Activated CD4-positive, alpha-beta T cell treated with anti-CD3 and anti-CD28 coated beads, Interleukin-2, amount 50 U/mL, for 1 hour (primary cell): ENCODE results near the gene KRT7.

ENCODE experiments used
- DNase-seq: peaks from one replicate; pipeline ENCODE4 v3.0.0-alpha.2; 2020

Gene KRT7

GRCh38 chr12:52200086-52200780 lies 32.8 kb upstream of the KRT7 start:
- DNase-seq: no peak

GRCh38 chr12:52200781-52201450 lies 32.1 kb upstream of the KRT7 start:
- no peak for DNase-seq

DNA sequence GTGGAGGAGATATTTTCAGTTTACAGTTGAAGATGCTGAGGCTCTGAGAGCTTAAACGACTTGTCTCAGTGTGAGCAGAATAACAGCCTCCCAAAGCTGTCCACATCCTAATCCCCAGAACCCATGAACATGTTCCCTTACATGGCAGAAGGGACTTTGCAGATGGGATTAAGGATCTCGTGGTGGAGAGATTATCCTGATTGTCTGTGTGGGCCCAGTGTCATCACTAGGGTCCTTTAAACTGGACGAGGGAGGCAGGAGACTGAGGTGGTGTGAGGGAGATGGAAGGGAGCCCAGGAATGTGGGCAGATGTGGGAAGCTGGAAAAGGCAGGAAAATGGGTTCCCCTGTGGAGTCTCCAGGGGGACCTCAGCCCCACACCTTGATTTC lies 31.6 kb upstream of the KRT7 start:
- DNase-seq: no peak

DNA sequence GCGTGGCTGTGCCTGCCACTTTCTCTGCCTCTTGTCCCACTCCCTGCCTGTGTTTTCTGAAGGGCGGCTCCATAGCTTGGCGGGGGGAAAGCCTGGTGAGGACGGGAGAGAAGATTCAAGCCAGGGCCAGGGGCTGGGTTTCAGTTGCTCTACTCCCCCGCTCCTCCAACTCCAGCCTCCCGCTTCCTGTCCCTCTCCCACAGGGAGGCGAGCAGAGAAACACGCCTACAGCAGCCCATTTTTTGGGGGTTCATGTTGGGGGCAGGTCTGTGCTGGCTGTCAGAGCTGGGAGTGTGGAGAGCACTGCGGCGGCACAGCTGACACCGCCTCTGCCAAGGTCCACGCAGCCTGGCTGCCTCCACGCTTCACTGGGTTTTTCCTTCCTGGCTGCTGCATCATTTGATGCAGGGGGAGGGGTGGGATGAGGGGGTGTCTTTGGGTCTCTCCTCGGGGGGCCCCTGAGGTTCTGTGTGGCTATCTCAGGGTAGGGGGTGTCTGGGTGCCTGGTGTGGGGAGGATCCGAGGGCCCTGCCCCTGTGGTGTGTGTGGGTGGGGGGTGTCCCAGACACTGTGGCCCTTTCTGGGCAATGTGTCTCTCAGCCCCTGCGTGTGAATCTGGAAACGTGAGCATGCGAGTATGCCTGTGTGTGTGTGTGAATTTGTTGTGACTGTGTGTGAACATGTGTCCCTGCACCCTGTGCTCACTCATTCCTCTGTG lies 30.5 kb upstream of the KRT7 start:
- DNase-seq: no peak

DNA sequence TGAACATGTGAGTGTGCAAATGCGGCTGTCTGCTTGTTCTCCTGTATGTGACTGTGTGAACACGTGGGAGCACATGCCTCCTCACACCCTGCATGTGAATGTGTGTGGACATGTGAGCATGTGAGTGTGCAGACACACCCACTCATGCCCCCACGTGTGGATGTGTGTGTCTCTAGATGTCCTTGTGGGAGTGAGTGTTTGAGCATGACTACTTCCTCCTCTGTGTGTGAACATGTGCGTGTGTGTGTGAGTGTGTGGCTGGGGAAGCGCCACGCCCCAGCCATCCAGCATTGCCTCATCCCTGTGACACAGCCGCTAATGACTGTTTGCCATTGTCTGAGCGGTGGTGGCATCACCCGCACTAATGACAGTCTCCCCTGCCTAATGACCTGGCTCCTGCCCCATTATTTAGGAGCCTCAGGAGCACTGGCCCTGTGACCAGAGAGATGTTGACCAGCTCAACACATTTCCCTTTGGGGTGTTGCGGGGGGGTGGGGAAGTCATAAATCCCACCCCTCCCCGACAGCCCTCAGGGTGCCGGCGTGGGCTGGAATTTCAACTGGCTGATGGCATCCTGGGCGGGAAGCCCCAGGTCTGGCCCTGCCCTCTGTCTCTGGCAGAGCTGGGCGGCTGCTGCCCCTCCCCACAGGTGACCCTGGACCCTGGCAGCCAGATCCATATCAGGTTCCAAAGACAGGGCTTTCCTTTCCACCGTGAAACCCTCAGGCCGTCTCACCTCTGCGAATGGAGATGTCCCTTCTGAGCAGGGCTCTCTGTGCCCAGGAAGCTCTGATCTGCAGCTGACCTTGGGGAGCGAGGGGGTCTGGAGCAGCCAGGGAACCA lies 29.7 kb upstream of the KRT7 start:
- no peak for DNase-seq

DNA sequence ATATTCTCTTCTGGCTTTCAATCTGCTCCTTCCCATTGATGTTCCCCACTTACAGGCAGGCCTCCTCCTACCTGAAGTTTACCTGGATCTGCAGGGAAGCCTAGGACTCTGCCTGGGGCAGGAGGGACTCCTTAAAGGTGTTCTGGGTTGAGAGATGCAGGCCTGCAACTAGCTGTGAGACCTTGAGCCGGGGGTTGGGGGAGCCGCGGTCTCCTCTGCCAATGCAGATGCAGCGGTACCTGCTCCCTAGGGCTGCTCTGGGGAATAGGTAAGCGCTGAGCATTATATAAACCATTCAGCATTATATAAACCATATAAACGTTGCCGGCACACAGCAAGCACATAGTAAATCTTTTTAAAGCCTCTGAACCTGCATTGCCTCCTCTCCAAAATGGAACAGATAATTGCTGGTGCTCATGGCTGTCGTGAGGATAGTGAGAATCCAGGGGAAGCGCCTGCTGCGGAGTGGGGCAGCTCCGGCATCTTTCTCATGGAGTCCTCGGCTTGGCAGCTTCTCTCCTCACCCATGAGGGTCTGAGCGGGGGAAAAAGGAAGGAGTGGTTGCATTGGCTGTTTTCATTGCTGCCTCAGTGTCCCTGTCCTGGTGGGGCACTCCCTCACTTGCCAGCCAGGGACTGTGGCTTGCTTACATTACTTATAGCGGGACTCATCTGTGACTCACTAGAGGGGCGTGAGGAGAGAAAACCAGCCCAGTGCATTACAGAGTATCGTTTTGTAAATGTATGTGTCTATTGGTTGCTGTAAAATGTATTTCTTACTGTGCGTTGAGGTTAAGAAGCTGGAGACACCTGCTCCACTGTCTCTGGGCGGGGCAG lies 28.7 kb upstream of the KRT7 start:
- DNase-seq: no peak

GRCh38 chr12:52204931-52205505 lies 28.0 kb upstream of the KRT7 start:
- no peak for DNase-seq

DNA sequence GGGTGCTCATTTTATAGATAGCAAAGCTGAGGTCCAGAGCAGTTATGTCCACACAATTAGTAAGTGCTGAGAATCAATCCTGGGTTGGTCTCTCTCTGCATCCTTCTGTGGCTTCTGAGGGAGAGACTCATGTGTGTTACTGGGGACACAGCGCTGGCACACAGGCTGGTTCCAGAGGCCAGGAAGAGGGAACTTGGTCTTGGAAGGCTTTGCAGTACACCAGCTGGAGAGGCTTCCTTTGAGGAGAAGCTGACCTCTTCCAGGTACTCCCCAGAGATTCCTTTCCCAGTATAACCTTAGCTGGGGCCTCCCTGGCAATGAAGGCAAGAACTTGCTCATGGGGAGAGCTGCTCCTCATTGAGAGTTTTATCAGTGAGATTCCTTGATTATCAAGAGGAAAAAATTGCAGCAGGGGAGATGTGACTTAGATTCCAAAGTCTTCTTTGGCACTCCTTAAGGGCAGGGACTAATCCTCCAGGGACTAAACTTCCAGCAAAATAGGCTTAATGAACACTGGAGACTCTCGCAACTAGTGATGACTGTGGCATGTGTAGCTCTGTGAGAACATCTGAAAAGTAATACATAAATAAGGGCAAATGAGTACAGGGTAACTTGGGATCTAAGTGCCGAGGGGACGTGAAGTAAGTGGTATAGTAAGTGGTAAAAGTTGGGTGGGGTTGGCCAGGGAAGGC lies 27.3 kb upstream of the KRT7 start:
- DNase-seq: no peak

DNA sequence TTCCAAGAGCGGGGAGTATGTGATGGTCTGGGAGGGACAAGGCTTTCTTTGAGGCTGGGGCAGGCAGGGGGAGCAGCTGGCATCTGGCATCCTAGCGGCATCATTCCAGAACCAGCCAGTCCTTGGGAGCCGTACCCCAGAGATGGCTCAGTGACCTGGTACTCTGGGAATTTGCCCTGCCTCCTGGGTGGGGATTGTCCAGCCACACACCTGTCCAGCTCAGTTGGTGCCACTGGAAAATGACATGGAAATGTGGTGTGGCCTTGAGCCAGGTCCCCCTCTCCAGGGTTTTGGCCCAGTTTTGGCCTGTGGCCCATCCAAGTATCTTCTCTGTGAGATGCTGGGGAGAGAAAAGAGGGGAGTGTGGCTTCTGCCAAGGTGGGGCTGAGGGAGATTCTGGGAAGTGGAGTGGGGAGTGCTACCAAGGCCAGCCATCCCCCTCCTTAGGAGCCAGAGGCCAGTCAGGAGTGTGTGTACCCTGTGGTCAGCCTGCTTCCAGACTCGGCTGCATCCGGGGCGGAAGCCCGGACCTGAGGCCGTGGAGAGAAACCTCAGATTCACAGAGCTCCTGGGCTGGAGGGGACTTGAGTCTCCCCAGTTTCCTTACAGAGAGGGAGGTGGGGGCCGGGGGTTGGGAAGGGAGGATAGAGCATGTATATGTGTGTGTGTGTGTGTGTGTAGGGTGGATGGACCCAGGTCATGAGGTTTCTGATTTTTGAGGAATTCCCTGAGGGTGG lies 26.6 kb upstream of the KRT7 start:
- DNase-seq: no peak

- no peak for DNase-seq
These were observed 25.9 kb upstream of the KRT7 start for GRCh38 chr12:52207106-52207505.

DNA sequence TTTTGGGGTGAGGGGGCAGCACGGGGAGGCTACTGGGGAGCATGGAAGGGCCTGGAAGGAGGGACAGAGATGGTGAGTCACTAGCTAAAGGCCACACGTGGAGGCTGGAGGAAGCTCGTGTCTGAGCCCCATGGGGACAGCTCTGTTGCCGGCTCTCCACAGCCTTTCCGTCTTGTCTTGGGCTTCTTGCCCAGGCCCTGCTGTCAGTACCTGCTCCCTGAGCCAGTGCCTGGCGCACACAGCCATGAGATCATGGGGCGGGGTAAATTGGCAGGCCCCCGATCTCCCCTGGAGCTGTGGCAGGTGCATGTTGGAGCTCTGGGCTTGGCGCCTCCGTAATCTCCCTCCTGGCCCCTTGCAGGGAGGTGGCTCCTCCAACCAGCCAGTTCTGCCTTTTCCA lies 25.1 kb upstream of the KRT7 start:
- no peak for DNase-seq

- DNase-seq: no peak
These were observed 24.4 kb upstream of the KRT7 start for GRCh38 chr12:52208424-52209165.

DNA sequence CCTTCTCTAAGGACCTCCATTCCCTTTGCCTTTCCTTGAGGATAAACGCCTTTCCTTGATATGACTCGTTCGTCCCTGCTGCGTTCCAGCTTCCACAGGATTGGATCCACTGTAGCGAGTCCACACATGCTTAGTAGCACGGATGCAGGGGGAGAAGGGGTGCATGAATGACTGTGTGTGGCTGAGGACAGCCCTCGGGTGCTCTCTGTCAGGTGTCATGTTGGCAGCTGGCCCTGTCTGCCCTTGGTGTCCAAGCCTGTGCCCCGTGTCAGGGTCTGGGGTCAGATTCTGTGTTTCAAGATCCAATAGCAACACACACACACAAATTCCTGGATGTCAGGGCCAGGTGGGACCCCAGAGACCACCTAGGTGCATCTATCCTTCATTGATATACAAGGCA lies 23.7 kb upstream of the KRT7 start:
- DNase-seq: no peak

GRCh38 chr12:52210186-52210924 lies 22.7 kb upstream of the KRT7 start:
- DNase-seq: no peak

- DNase-seq: no peak
These were observed 22.0 kb upstream of the KRT7 start for GRCh38 chr12:52210925-52211650.

DNA sequence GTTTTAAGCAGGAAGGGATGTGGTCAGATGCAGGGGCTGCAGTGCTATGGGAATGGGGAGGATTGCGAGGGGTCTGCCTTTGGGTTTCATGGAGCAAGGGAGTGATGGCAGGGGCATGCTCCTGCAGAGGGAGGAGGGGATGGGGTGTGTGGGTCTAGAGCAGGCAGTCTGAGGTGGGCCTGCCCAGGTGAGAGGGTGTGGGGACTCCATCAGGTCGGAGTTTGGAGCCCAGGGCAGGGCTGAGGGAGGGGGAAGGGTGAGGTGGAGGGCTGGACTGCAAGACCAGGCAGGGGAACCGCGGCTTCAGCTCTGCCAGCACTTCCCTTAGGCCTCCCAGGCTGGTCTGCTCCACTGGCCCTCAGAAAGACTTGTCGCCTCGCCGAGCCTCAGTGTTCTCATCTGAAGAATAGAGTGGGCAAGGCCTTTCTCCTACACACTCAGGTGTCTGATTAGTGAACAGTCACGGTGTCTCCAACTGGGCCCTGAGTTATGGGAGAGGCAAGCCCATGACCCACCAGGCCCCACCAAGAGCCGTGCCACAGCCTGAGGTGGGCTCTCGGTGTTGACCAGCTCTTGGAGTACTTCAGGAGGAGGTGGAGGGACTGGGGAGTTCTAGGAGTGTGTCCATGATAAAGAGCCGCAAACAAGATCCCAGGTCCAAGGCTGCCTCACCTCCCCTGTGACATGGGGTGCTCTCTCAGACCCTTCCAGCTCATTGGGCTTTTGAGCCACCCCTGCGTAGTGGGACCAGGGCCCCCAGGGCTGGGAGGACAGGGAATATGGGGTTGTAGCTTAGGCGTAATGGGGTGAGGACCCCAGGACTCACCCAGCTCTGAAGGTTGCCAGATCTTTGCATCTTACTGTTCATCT lies 21.1 kb upstream of the KRT7 start:
- DNase-seq: no peak
